ENCODE measurements around the gene CYP46A1.

DNA sequence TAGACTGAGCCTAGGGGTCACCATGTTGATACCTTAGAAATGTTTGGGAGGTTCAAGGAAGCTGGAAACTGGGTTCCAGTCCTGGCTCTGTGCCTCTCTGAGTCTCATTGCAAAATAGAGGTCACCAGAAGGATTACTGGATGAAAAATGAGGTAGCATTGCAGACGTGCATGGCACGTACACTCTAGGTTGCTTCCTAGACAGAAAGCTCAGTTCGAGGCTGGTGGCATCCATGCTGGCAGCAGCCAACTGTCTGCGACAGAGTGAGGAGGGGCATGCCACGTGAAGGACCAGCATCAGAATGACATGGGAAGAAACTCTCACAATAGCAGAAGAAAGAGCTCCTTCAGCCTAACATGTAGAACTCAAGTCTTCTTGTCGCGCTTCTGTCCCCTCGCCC, 4.6 kb upstream of the CYP46A1 start:
- TF ChIP-seq EZH2 (IDR thresholded peaks at IDR 0.05; ENCODE audit: insufficient read depth, poor library complexity, severe bottlenecking) (no peak), EZH2phosphoT487 (IDR thresholded peaks at IDR 0.05; ENCODE audit: insufficient read depth, low read depth) (no peak)

All from GM23248 (cell line).